IMR-90 (cell line): ENCODE results near the gene NIPA2. TPM values are rescaled to one million over a fixed set of nuclear protein-coding genes. Genes with fewer than 3 reads are reported as not detected.

Source experiments
- ATAC-seq: fragments of 200-7000 bp; cut with Tn5 transposase; 2 replicates; pipeline ENCODE4 v1.9.1; 2020; ENCODE audit warnings: low read depth, mild to moderate bottlenecking, moderate library complexity
- BruUV-seq: library from RNA; stranded (reverse); fragments of 400-500 nt; replicated peaks from 2 replicates; lab custom pipeline; 2021; lab: Mats Ljungman, UMichigan
- CTCF ChIA-PET: fragments of 300-600 bp; formaldehyde crosslinking; extraction: SDS; loops from one replicate; lab custom pipeline; 2021; ENCODE audit warnings: antibody characterized with exemption; lab: Yijun Ruan, JAX
- POLR2A ChIA-PET: fragments of 300-600 bp; sonication (Branson Sonifier 250); formaldehyde crosslinking; loops from one replicate; lab custom pipeline; 2022; ENCODE audit warnings: antibody characterized with exemption; ENCODE audit not compliant: unreplicated experiment; lab: Charles Lee
- DNase-seq: peaks from one replicate; pipeline ENCODE4 v3.0.0; 2013
- H2AFZ ChIP-seq: replicated peaks from 2 replicates; pipeline ENCODE3; 2013; ENCODE audit warnings: low read length, mild to moderate bottlenecking; ENCODE audit not compliant: poor library complexity
- H2AK5ac ChIP-seq: 2 replicates; pipeline ENCODE4 v1.6.1; 2013; ENCODE audit warnings: low read depth, low read length, inconsistent platforms
- H2AK9ac ChIP-seq: replicated peaks from 2 replicates; pipeline ENCODE3; 2013; ENCODE audit warnings: mild to moderate bottlenecking, low read depth, low read length, moderate library complexity; ENCODE audit not compliant: poor library complexity
- H2BK120ac ChIP-seq: 2 replicates; pipeline ENCODE4 v1.6.1; 2013; ENCODE audit warnings: low read depth, low read length, inconsistent platforms
- H2BK15ac ChIP-seq: 3 replicates; pipeline ENCODE4 v1.6.1; 2013; ENCODE audit warnings: low read depth, low read length, inconsistent platforms
- H2BK20ac ChIP-seq: 2 replicates; pipeline ENCODE4 v1.6.1; 2013; ENCODE audit warnings: low read depth, mild to moderate bottlenecking, inconsistent platforms, low read length, moderate library complexity
- H2BK5ac ChIP-seq: 2 replicates; pipeline ENCODE4 v1.6.1; 2013; ENCODE audit warnings: mild to moderate bottlenecking, low read depth, low read length, inconsistent platforms; ENCODE audit not compliant: poor library complexity, severe bottlenecking
- H3K14ac ChIP-seq: replicated peaks from 2 replicates; pipeline ENCODE4 v1.6.1; 2013; ENCODE audit warnings: low read depth, low read length, inconsistent platforms
- H3K18ac ChIP-seq: 2 replicates; pipeline ENCODE4 v1.6.1; 2013; ENCODE audit warnings: low read depth, low read length, control low read depth
- H3K23ac ChIP-seq: 2 replicates; pipeline ENCODE4 v1.6.1; 2013; ENCODE audit warnings: low read depth, low read length, inconsistent platforms
- H3K27ac ChIP-seq: 2 replicates; pipeline ENCODE4 v1.5.1; 2013; ENCODE audit warnings: mild to moderate bottlenecking, control low read depth, low read length; ENCODE audit not compliant: insufficient read depth
- H3K27me3 ChIP-seq: 2 replicates; pipeline ENCODE4 v1.6.1; 2013; ENCODE audit warnings: low read length; ENCODE audit not compliant: control insufficient read depth, insufficient read depth
- H3K36me3 ChIP-seq: 2 replicates; pipeline ENCODE4 v1.6.1; 2013; ENCODE audit warnings: low read length, mixed read lengths; ENCODE audit not compliant: control insufficient read depth, insufficient read depth
- H3K4ac ChIP-seq: 2 replicates; pipeline ENCODE4 v1.6.1; 2013; ENCODE audit warnings: low read depth, low read length, inconsistent platforms
- H3K4me1 ChIP-seq: 2 replicates; pipeline ENCODE4 v1.6.1; 2013; ENCODE audit warnings: low read length, mixed read lengths; ENCODE audit not compliant: control insufficient read depth, insufficient read depth
- H3K4me2 ChIP-seq: 2 replicates; pipeline ENCODE4 v1.6.1; 2013; ENCODE audit warnings: low read depth, mild to moderate bottlenecking, control low read depth, low read length, moderate library complexity
- H3K4me3 ChIP-seq: 2 replicates; pipeline ENCODE4 v1.5.1; 2013; ENCODE audit warnings: low read depth, mild to moderate bottlenecking, control low read depth, low read length, moderate library complexity; ENCODE audit not compliant: insufficient read depth
- H3K56ac ChIP-seq: 2 replicates; pipeline ENCODE4 v1.6.1; 2013; ENCODE audit warnings: low read length, inconsistent platforms; ENCODE audit not compliant: insufficient read depth; ENCODE audit errors: extremely low read depth
- H3K79me1 ChIP-seq, 2 experiments: 2 replicates each; pipeline ENCODE4 v1.6.1; 2013; ENCODE audit warnings: low read length in 2 of 2, inconsistent platforms in 1 of 2, low read depth in 1 of 2
- H3K9ac ChIP-seq: 2 replicates; pipeline ENCODE4 v1.6.1; 2013; ENCODE audit warnings: low read depth, low read length, control low read depth
- H3K9me1 ChIP-seq: 2 replicates; pipeline ENCODE4 v1.6.1; 2013; ENCODE audit warnings: low read length, inconsistent platforms; ENCODE audit not compliant: insufficient read depth
- H3K9me3 ChIP-seq: 2 replicates; pipeline ENCODE4 v1.6.1; 2013; ENCODE audit warnings: low read length; ENCODE audit not compliant: control insufficient read depth, insufficient read depth
- H4K20me1 ChIP-seq: 2 replicates; pipeline ENCODE4 v1.6.1; 2013; ENCODE audit warnings: low read length, inconsistent platforms; ENCODE audit not compliant: insufficient read depth
- H4K5ac ChIP-seq: 2 replicates; pipeline ENCODE4 v1.6.1; 2013; ENCODE audit warnings: mild to moderate bottlenecking, low read depth, low read length, control low read depth
- H4K8ac ChIP-seq, 2 experiments: 2 replicates each; pipeline ENCODE4 v1.6.1; 2013; ENCODE audit warnings: low read depth in 2 of 2, low read length in 2 of 2, control low read depth in 1 of 2, inconsistent platforms in 1 of 2
- H4K91ac ChIP-seq: 2 replicates; pipeline ENCODE4 v1.6.1; 2013; ENCODE audit warnings: low read depth, low read length, inconsistent platforms; ENCODE audit not compliant: insufficient read depth
- BHLHE40 ChIP-seq: fragments of 150-350 bp; IDR thresholded peaks from 2 replicates; pipeline ENCODE4 v1.6.1; 2016; ENCODE audit warnings: mild to moderate bottlenecking, low read depth, low read length
- CEBPB ChIP-seq: IDR thresholded peaks from 2 replicates; pipeline ENCODE4 v1.6.1; 2012; ENCODE audit warnings: low read depth, low read length, improper control_type of control experiment
- CHD1 ChIP-seq: IDR thresholded peaks from 2 replicates; pipeline ENCODE4 v1.6.1; 2012; ENCODE audit warnings: low read depth, low read length, improper control_type of control experiment
- FOS ChIP-seq: fragments of 150-350 bp; IDR thresholded peaks from 2 replicates; pipeline ENCODE4 v1.6.1; 2016; ENCODE audit warnings: low read depth, low read length
- MAZ ChIP-seq: IDR thresholded peaks from 2 replicates; pipeline ENCODE4 v1.6.1; 2012; ENCODE audit warnings: low read depth, mild to moderate bottlenecking, low read length, improper control_type of control experiment, moderate library complexity, borderline replicate concordance
- MXI1 ChIP-seq: IDR thresholded peaks from 2 replicates; pipeline ENCODE4 v1.6.1; 2012; ENCODE audit warnings: low read depth, mild to moderate bottlenecking, low read length, moderate library complexity, borderline replicate concordance
- POLR2A ChIP-seq: IDR thresholded peaks from 2 replicates; pipeline ENCODE4 v1.6.1; 2012; ENCODE audit warnings: mild to moderate bottlenecking, low read depth, low read length
- RAD21 ChIP-seq: IDR thresholded peaks from 2 replicates; pipeline ENCODE4 v1.6.1; 2012; ENCODE audit warnings: low read length, improper control_type of control experiment
- RCOR1 ChIP-seq: IDR thresholded peaks from 2 replicates; pipeline ENCODE4 v1.6.1; 2012; ENCODE audit warnings: mild to moderate bottlenecking, low read length, improper control_type of control experiment; ENCODE audit not compliant: insufficient replicate concordance
- RFX5 ChIP-seq: IDR thresholded peaks from 2 replicates; pipeline ENCODE4 v1.8.0; 2012; ENCODE audit warnings: low read depth, mild to moderate bottlenecking, low read length, moderate library complexity
- SMC3 ChIP-seq: fragments of 150-350 bp; IDR thresholded peaks from 2 replicates; pipeline ENCODE4 v1.6.1; 2016; ENCODE audit warnings: low read depth, mild to moderate bottlenecking, antibody characterized with exemption, low read length, moderate library complexity
- WGBS, 2 experiments: methylation state at CpG; one replicate each; pipeline versions ENCODE4 v1.1.5 to v1.1.7; 2013; ENCODE audit warnings: missing lambda C conversion rate in 2 of 2; ENCODE audit not compliant: insufficient read length in 1 of 2; ENCODE audit errors: extremely low coverage in 2 of 2; 5-methylcytosine and 5-hydroxymethylcytosine counted together
- dilution Hi-C: fragments of 300-500 bp; cut with HindIII; formaldehyde crosslinking; loops from one replicate; pipeline ENCODE4 v1.14.3; 2018; ENCODE audit warnings: low sequenced_read_pairs; ENCODE audit not compliant: unreplicated experiment
- in situ Hi-C: fragments of 300-500 bp; cut with MboI; formaldehyde crosslinking; loops from 3 replicates; pipeline ENCODE4 v1.14.3; 2019; ENCODE audit warnings: low sequenced_read_pairs, inconsistent platforms, mixed read lengths
- intact Hi-C: fragments of 100-400 bp; cut with micrococcal nuclease; formaldehyde crosslinking; loops from 2 replicates; pipeline ENCODE4 v1.10.0; 2022
- polyA plus RNA-seq, 3 experiments: library from polyadenylated mRNA; depleted of rRNA; stranded (reverse); fragments of >200 nt; gene quantifications; 2 replicates each; pipeline ENCODE4 v1.2.3, GENCODE V29; 2012; ENCODE audit warnings: low replicate concordance in 1 of 3
- total RNA-seq: library from RNA; depleted of rRNA; stranded (reverse); fragments of >200 nt; gene quantifications from 2 replicates; pipeline ENCODE4 v1.2.3, GENCODE V29; 2012
- TF ChIP-seq, protein P1 (sequence below): fragments of 150-350 bp; IDR thresholded peaks from 2 replicates; pipeline ENCODE4 v1.6.1; 2016; ENCODE audit warnings: low read depth, mild to moderate bottlenecking, low read length, moderate library complexity, borderline replicate concordance
- TF ChIP-seq, protein P2 (sequence below): conservative IDR thresholded peaks from 2 replicates; pipeline ENCODE4 v1.5.1; 2012; ENCODE audit warnings: mild to moderate bottlenecking, low read depth, low read length, improper control_type of control experiment
- TF ChIP-seq, protein P3 (sequence below): fragments of 150-350 bp; IDR thresholded peaks from 2 replicates; pipeline ENCODE4 v1.6.1; 2017; ENCODE audit warnings: mild to moderate bottlenecking, antibody characterized with exemption, low read length, low read depth

NIPA2 gene
- total and polyA plus RNA-seq, 2 of the 4 experiments (the other 2 are of a cell fraction), result 33.0 to 38.0 TPM

DNA sequence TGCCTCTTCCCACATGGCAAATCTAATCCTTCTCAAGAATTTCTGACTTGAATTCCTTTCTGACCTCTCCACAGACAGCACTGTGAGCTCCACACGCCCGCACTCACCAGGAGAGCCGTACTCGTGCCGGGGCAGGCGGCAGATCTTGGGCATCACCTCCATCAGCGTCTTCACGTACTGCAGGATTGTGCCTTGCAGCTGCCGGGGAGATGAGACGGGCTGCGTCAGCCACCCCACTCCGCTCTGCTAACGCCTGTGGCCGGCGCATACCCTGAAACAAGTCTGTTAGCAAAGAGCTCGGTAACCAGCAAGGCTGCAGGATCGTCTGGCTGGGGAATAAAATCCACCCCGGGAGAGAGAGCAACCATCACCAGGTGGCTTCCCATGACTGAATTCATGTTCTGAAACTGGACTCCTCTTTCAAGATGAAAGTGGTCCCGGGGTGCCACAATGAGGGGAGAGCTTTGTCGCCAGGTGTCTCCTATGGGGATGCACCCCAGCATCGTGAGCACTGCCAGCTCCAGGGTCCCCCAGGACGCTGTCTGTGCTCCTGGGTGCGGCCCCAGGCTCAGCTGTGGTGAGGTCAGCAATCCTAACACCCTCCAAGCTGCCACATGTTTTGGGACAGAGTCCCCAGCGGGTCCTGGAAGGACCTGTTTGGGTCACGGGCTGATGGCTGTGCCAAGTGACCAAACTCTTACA is 43.4 kb downstream of the NIPA2 start:
- H2AFZ ChIP-seq, result no peak overlapping the region
- no peak overlapping the region for H2BK5ac ChIP-seq
- H3K4me3 ChIP-seq, result no peak overlapping the region
- no peak overlapping the region for H2AK9ac ChIP-seq
- no peak overlapping the region for H3K18ac ChIP-seq
- no peak overlapping the region for H4K8ac ChIP-seq
- H3K4ac ChIP-seq, result no peak overlapping the region
- no peaks in the 10 kb centered on the region for H3K27me3 ChIP-seq
- TF ChIP-seq, protein P1, sequence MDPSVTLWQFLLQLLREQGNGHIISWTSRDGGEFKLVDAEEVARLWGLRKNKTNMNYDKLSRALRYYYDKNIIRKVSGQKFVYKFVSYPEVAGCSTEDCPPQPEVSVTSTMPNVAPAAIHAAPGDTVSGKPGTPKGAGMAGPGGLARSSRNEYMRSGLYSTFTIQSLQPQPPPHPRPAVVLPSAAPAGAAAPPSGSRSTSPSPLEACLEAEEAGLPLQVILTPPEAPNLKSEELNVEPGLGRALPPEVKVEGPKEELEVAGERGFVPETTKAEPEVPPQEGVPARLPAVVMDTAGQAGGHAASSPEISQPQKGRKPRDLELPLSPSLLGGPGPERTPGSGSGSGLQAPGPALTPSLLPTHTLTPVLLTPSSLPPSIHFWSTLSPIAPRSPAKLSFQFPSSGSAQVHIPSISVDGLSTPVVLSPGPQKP, result no peak
- no peak for TF ChIP-seq MXI1
- no peak for TF ChIP-seq RCOR1
- no peak for TF ChIP-seq SMC3
- TF ChIP-seq CHD1, result no peak
- TF ChIP-seq BHLHE40, result no peak
- TF ChIP-seq CEBPB, result no peak
- TF ChIP-seq MAZ, result no peak
- TF ChIP-seq RAD21, result no peak
- TF ChIP-seq, protein P2, sequence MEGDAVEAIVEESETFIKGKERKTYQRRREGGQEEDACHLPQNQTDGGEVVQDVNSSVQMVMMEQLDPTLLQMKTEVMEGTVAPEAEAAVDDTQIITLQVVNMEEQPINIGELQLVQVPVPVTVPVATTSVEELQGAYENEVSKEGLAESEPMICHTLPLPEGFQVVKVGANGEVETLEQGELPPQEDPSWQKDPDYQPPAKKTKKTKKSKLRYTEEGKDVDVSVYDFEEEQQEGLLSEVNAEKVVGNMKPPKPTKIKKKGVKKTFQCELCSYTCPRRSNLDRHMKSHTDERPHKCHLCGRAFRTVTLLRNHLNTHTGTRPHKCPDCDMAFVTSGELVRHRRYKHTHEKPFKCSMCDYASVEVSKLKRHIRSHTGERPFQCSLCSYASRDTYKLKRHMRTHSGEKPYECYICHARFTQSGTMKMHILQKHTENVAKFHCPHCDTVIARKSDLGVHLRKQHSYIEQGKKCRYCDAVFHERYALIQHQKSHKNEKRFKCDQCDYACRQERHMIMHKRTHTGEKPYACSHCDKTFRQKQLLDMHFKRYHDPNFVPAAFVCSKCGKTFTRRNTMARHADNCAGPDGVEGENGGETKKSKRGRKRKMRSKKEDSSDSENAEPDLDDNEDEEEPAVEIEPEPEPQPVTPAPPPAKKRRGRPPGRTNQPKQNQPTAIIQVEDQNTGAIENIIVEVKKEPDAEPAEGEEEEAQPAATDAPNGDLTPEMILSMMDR, result no peak
- TF ChIP-seq FOS, result no peak
- TF ChIP-seq, protein P3, sequence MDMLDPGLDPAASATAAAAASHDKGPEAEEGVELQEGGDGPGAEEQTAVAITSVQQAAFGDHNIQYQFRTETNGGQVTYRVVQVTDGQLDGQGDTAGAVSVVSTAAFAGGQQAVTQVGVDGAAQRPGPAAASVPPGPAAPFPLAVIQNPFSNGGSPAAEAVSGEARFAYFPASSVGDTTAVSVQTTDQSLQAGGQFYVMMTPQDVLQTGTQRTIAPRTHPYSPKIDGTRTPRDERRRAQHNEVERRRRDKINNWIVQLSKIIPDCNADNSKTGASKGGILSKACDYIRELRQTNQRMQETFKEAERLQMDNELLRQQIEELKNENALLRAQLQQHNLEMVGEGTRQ, result no peak
- TF ChIP-seq POLR2A, result no peak
- TF ChIP-seq RFX5, result no peak
- H3K9me1 ChIP-seq, result peaks cover 22% of the 10 kb centered on the region; the same call in 1 of the 2 replicates
- no peak overlapping the region for H3K4me2 ChIP-seq
- 95% methylated on average over 10 of the region's 25 CpGs; no CpG with 5 or more reads in 1 of the 2 experiments for WGBS, 2 experiments
- H4K91ac ChIP-seq, result no peak overlapping the region
- H2BK15ac ChIP-seq, result no peak overlapping the region
- in situ Hi-C loops (no loop called here), intact Hi-C loops (no loop called here), dilution Hi-C loops (no loop called here)
- ChIA-PET POLR2A (no interaction called here), CTCF (no interaction called here)
- DNase-seq, result no peak
- ATAC-seq, result no peak
- H3K9me3 ChIP-seq, result peaks cover 3% of the 10 kb centered on the region; the same call in 1 of the 2 replicates
- no peak overlapping the region for H3K14ac ChIP-seq
- no peaks in the 10 kb centered on the region for H3K4me1 ChIP-seq
- no peak overlapping the region for H3K23ac ChIP-seq
- H3K36me3 ChIP-seq, result peaks cover 46% of the 10 kb centered on the region
- H3K27ac ChIP-seq, result no peak overlapping the region
- no peak overlapping the region for H2BK20ac ChIP-seq
- H4K5ac ChIP-seq, result no peak overlapping the region
- H4K20me1 ChIP-seq, result peaks cover 11% of the 10 kb centered on the region; the same call in 1 of the 2 replicates
- H2AK5ac ChIP-seq, result no peak overlapping the region
- BruUV-seq, result no TSS peak
- H3K56ac ChIP-seq, result no peak overlapping the region
- peaks cover 14 to 32% of the 10 kb centered on the region in 2 experiments for H3K79me1 ChIP-seq
- no peak overlapping the region for H3K9ac ChIP-seq
- H2BK120ac ChIP-seq, result no peak overlapping the region
